ENCODE measurements around the gene SUSD4. TPM values are rescaled to one million over a fixed set of nuclear protein-coding genes. Genes with fewer than 3 reads are reported as not detected.

The SUSD4 gene
- total and polyA plus RNA-seq, 8 donors = 2.0 to 29.2 (median 25.0) TPM

DNA sequence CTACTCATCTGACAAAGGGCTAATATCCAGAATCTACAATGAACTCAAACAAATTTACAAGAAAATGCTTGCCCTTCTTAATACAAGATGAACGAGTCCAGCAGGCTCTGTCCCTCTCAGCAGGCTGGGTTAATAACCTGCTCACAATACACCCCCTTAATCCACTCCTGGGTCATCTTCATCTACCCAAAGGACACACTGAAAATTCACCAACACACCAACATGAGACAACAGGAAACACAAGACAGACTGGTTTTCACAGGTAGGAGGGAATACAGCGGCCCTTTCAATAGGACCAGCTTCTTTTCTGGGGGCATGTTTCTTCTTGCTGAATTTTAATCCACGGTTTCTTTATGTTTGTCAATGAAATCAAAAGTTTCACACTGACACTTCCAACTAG, 44.6 kb downstream of the SUSD4 start:
- H3K4me1 ChIP-seq = no peaks in the 10 kb centered on the region
- ATAC-seq = no peak
- no peaks in the 10 kb centered on the region for H3K36me3 ChIP-seq
- peak in 1 of 4 donors; percentile 12 for DNase-seq
- H3K4me3 ChIP-seq = no peak overlapping the region
- H3K27me3 ChIP-seq = no peaks in the 10 kb centered on the region
- H3K27ac ChIP-seq = no peak overlapping the region
- intact Hi-C loops (cut with DNase I) = no loop called here
- TF ChIP-seq, protein P1, sequence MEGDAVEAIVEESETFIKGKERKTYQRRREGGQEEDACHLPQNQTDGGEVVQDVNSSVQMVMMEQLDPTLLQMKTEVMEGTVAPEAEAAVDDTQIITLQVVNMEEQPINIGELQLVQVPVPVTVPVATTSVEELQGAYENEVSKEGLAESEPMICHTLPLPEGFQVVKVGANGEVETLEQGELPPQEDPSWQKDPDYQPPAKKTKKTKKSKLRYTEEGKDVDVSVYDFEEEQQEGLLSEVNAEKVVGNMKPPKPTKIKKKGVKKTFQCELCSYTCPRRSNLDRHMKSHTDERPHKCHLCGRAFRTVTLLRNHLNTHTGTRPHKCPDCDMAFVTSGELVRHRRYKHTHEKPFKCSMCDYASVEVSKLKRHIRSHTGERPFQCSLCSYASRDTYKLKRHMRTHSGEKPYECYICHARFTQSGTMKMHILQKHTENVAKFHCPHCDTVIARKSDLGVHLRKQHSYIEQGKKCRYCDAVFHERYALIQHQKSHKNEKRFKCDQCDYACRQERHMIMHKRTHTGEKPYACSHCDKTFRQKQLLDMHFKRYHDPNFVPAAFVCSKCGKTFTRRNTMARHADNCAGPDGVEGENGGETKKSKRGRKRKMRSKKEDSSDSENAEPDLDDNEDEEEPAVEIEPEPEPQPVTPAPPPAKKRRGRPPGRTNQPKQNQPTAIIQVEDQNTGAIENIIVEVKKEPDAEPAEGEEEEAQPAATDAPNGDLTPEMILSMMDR (IDR thresholded peaks at IDR 0.05) = no peak
- no peaks in the 10 kb centered on the region for H3K9me3 ChIP-seq

DNA sequence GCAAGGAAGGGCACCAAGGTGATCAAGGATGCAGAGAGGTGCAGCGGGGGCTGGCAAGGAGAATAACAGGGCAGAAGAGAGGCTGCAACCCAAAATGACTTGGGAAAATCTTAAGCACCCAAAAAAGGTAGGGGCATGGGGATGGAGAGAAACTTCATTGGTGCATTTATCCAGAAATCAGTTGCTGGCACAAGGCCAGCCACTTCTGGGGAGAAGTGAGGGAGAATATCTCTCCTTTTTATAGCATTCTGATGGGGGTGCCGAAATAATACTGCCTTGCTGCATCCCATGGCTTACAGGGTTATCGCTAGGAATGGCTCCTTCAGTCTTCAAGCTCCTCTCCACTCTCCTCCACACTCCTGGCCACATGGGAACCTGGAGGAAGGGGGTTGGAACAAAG, 47.9 kb downstream of the SUSD4 start:
- Histone ChIP-seq H3K27me3 (no peaks in the 10 kb centered on the region), H3K4me1 (no peaks in the 10 kb centered on the region), H3K36me3 (no peaks in the 10 kb centered on the region), H3K4me3 (no peak overlapping the region), H3K9me3 (no peaks in the 10 kb centered on the region), H3K27ac (no peak overlapping the region)
- TF ChIP-seq, protein P1 (IDR thresholded peaks at IDR 0.05) = no peak
- intact Hi-C loops (cut with DNase I) = no loop called here
- DNase-seq (no peak), ATAC-seq (no peak)

DNA sequence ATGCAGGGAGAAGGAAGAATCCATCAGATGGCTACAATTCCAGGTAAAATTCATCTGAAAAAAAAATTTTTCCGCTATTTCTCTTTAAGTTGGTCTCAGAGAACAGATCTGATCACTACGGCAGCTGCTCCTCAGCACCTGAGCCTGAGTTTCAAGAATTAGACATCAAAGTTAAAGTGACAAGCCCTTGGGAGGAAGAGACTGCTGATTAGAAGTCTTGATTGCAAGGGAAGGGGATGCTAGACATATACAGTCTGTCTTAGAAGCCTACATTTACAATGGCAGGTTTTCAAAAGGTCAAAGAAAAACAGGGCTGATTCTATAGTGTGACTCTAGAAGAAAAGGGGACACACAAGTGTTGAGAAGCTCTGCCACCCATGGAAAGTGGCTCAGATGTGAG, 48.3 kb downstream of the SUSD4 start:
- no peak overlapping the region for H3K4me3 ChIP-seq
- intact Hi-C loops (cut with DNase I) = no loop called here
- ATAC-seq (no peak), DNase-seq (no peak)
- no peaks in the 10 kb centered on the region for H3K9me3 ChIP-seq
- no peaks in the 10 kb centered on the region for H3K36me3 ChIP-seq
- no peaks in the 10 kb centered on the region for H3K4me1 ChIP-seq
- TF ChIP-seq, protein P1 (IDR thresholded peaks at IDR 0.05) = no peak
- H3K27me3 ChIP-seq = no peaks in the 10 kb centered on the region
- no peak overlapping the region for H3K27ac ChIP-seq

GRCh38 chr1:223313415-223313754, 50.6 kb downstream of the SUSD4 start:
- H3K4me3 ChIP-seq = no peak overlapping the region
- DNase-seq (no peak), ATAC-seq (no peak)
- no peaks in the 10 kb centered on the region for H3K36me3 ChIP-seq
- no peaks in the 10 kb centered on the region for H3K4me1 ChIP-seq
- no peaks in the 10 kb centered on the region for H3K9me3 ChIP-seq
- TF ChIP-seq, protein P1 (IDR thresholded peaks at IDR 0.05) = no peak
- no peak overlapping the region for H3K27ac ChIP-seq
- no peaks in the 10 kb centered on the region for H3K27me3 ChIP-seq
- intact Hi-C loops (cut with DNase I) = no loop called here

GRCh38 chr1:223312705-223313414, 51.1 kb downstream of the SUSD4 start:
- Histone ChIP-seq H3K36me3 (no peaks in the 10 kb centered on the region), H3K27me3 (no peaks in the 10 kb centered on the region), H3K9me3 (no peaks in the 10 kb centered on the region), H3K27ac (no peak overlapping the region), H3K4me1 (no peaks in the 10 kb centered on the region), H3K4me3 (no peak overlapping the region)
- TF ChIP-seq, protein P1 (IDR thresholded peaks at IDR 0.05) = no peak
- ATAC-seq (no peak), DNase-seq (no peak)
- intact Hi-C loops (cut with DNase I) = no loop called here

All from left lung (tissue), 10 donors.